Neuronal stem cell (in vitro differentiated cells): Measurements from ENCODE around the gene PRSS21.

Source experiments
- DNase-seq: peaks from one replicate; pipeline ENCODE4 v3.0.0-alpha.2; 2013; ENCODE audit warnings: low spot score
- H2AFZ ChIP-seq: one replicate; pipeline ENCODE4 v1.6.1; 2013; ENCODE audit warnings: mild to moderate bottlenecking, low read length, inconsistent platforms
- H2AK5ac ChIP-seq: 2 replicates; pipeline ENCODE4 v1.6.1; 2013; ENCODE audit warnings: low read depth, mild to moderate bottlenecking, inconsistent platforms, low read length, moderate library complexity, mixed read lengths
- H2BK120ac ChIP-seq: 2 replicates; pipeline ENCODE4 v1.6.1; 2013; ENCODE audit warnings: low read depth, mild to moderate bottlenecking, inconsistent platforms, low read length, moderate library complexity, mixed read lengths
- H2BK12ac ChIP-seq: one replicate; pipeline ENCODE4 v1.6.1; 2013; ENCODE audit warnings: low read length, inconsistent platforms
- H2BK15ac ChIP-seq: 2 replicates; pipeline ENCODE4 v1.6.1; 2013; ENCODE audit warnings: mild to moderate bottlenecking, low read length, inconsistent platforms, mixed read lengths
- H2BK5ac ChIP-seq: one replicate; pipeline ENCODE4 v1.6.1; 2013; ENCODE audit warnings: inconsistent platforms, mild to moderate bottlenecking, low read length, moderate library complexity
- H3K14ac ChIP-seq: one replicate; pipeline ENCODE4 v1.6.1; 2013; ENCODE audit warnings: low read length, inconsistent platforms
- H3K18ac ChIP-seq: 2 replicates; pipeline ENCODE4 v1.6.1; 2013; ENCODE audit warnings: low read length, inconsistent platforms
- H3K23ac ChIP-seq: 2 replicates; pipeline ENCODE4 v1.6.1; 2013; ENCODE audit warnings: low read depth, mild to moderate bottlenecking, mixed read lengths, low read length, inconsistent platforms; ENCODE audit not compliant: poor library complexity
- H3K27ac ChIP-seq: replicated peaks from 3 replicates; pipeline ENCODE4 v1.5.1; 2013; ENCODE audit warnings: low read length, inconsistent platforms
- H3K27me3 ChIP-seq, 3 experiments: 2 replicates each; pipeline ENCODE4 v1.6.1; 2013; ENCODE audit warnings: low read length in 3 of 3, mild to moderate bottlenecking in 2 of 3, inconsistent platforms in 1 of 3, low read depth in 1 of 3, mixed read lengths in 1 of 3, moderate library complexity in 1 of 3; ENCODE audit not compliant: control insufficient read depth in 3 of 3, insufficient read depth in 3 of 3
- H3K36me3 ChIP-seq, 2 donors: replicated peaks in 1 of 2; 2 replicates each; pipeline ENCODE4 v1.6.1; 2013; ENCODE audit warnings: low read length in 2 of 2; ENCODE audit not compliant: control insufficient read depth in 2 of 2, insufficient read depth in 2 of 2
- H3K4ac ChIP-seq: 2 replicates; pipeline ENCODE4 v1.6.1; 2013; ENCODE audit warnings: inconsistent platforms, mild to moderate bottlenecking, low read length, moderate library complexity
- H3K4me1 ChIP-seq, 2 donors: 1 replicate in 1 of 2; 2 replicates in 1 of 2; pipeline ENCODE4 v1.6.1; 2013; ENCODE audit warnings: low read length in 2 of 2, low read depth in 1 of 2; ENCODE audit not compliant: control insufficient read depth in 2 of 2, insufficient read depth in 1 of 2
- H3K4me2 ChIP-seq: one replicate; pipeline ENCODE4 v1.6.1; 2013; ENCODE audit warnings: mild to moderate bottlenecking, low read length, inconsistent platforms; ENCODE audit not compliant: insufficient read depth, poor library complexity, severe bottlenecking
- H3K4me3 ChIP-seq, 2 donors: 2 replicates each; pipeline ENCODE4 v1.5.1; 2013; ENCODE audit warnings: low read length in 2 of 2, mild to moderate bottlenecking in 2 of 2, inconsistent platforms in 1 of 2, moderate library complexity in 1 of 2
- H3K79me1 ChIP-seq: one replicate; pipeline ENCODE4 v1.6.1; 2013; ENCODE audit warnings: low read depth, mild to moderate bottlenecking, inconsistent platforms, low read length, moderate library complexity
- H3K9ac ChIP-seq: one replicate; pipeline ENCODE4 v1.6.1; 2013; ENCODE audit warnings: mild to moderate bottlenecking, low read depth, low read length, inconsistent platforms; ENCODE audit not compliant: poor library complexity
- H3K9me3 ChIP-seq, 2 donors: replicated peaks in 1 of 2; 2 replicates each; pipeline versions ENCODE3 to v1.6.1; 2013; ENCODE audit warnings: low read length in 2 of 2, mild to moderate bottlenecking in 2 of 2, inconsistent platforms in 1 of 2, low read depth in 1 of 2, mixed read lengths in 1 of 2, moderate library complexity in 1 of 2; ENCODE audit not compliant: control insufficient read depth in 2 of 2, insufficient read depth in 1 of 2
- H4K8ac ChIP-seq: one replicate; pipeline ENCODE4 v1.6.1; 2013; ENCODE audit warnings: low read depth, mild to moderate bottlenecking, inconsistent platforms, low read length, moderate library complexity
- H4K91ac ChIP-seq: one replicate; pipeline ENCODE4 v1.6.1; 2013; ENCODE audit warnings: low read length, low read depth, mild to moderate bottlenecking, inconsistent platforms; ENCODE audit not compliant: poor library complexity
- WGBS, 2 donors: extraction: QIAGEN DNeasy Blood & Tissue Kit; methylation state at CpG; one replicate each; pipeline ENCODE4 v1.1.7; 2013; ENCODE audit warnings: missing lambda C conversion rate in 2 of 2, mixed read lengths in 1 of 2; ENCODE audit not compliant: insufficient read length in 2 of 2, insufficient replicate concordance in 1 of 2; ENCODE audit errors: extremely low coverage in 2 of 2; 5-methylcytosine and 5-hydroxymethylcytosine counted together

The PRSS21 gene

GRCh38 chr16:2769675-2770056 lies 47.4 kb upstream of the PRSS21 start:
- Histone ChIP-seq H2BK15ac (no peak overlapping the region), H3K18ac (no peak overlapping the region), H4K91ac (no peak overlapping the region), H4K8ac (no peak overlapping the region), H3K79me1 (peaks cover 35% of the 10 kb centered on the region), H2BK12ac (no peak overlapping the region), H3K23ac (peak overlapping the region; percentile 60), H2AFZ (no peak overlapping the region), H3K4ac (no peak overlapping the region), H3K27ac (no peak overlapping the region), H3K9me3 (peaks cover 9% of the 10 kb centered on the region in 2 donors), H3K9ac (no peak overlapping the region), H2AK5ac (no peak overlapping the region), H2BK5ac (no peak overlapping the region), H3K4me1 (no peaks in the 10 kb centered on the region), H3K4me3 (no peak overlapping the region), H3K4me2 (no peak overlapping the region), H3K27me3 (no peaks in the 10 kb centered on the region), H3K14ac (no peak overlapping the region), H2BK120ac (no peak overlapping the region), H3K36me3 (peaks cover 85 to 99% of the 10 kb centered on the region in 2 donors)
- no CpG with 5 or more reads among the region's 14 CpGs for WGBS, 2 donors
- no peak for DNase-seq

- Histone ChIP-seq H2AK5ac (no peak overlapping the region), H2BK15ac (no peak overlapping the region), H3K4me1 (no peaks in the 10 kb centered on the region), H2BK5ac (no peak overlapping the region), H3K23ac (peak overlapping the region; percentile 60), H3K27me3 (no peaks in the 10 kb centered on the region), H3K4ac (no peak overlapping the region), H3K18ac (no peak overlapping the region), H4K91ac (no peak overlapping the region), H3K9me3 (peaks cover 3 to 6% of the 10 kb centered on the region in 2 donors), H3K27ac (no peak overlapping the region), H2BK12ac (no peak overlapping the region), H3K36me3 (peaks cover 84 to 99% of the 10 kb centered on the region in 2 donors), H3K79me1 (peaks cover 35% of the 10 kb centered on the region), H4K8ac (no peak overlapping the region), H2BK120ac (no peak overlapping the region), H3K9ac (no peak overlapping the region), H3K4me3 (no peak overlapping the region), H2AFZ (no peak overlapping the region), H3K4me2 (no peak overlapping the region), H3K14ac (no peak overlapping the region)
- WGBS, 2 donors, result no CpG with 5 or more reads among the region's 32 CpGs
- DNase-seq, result no peak
Measured at GRCh38 chr16:2770057-2770951, 46.7 kb upstream of the PRSS21 start.

- Histone ChIP-seq H2BK5ac (no peak overlapping the region), H3K23ac (peak overlapping the region; percentile 11), H3K14ac (no peak overlapping the region), H2AFZ (no peak overlapping the region), H2BK120ac (no peak overlapping the region), H3K36me3 (peaks cover 71 to 91% of the 10 kb centered on the region in 2 donors), H3K27ac (no peak overlapping the region), H4K8ac (no peak overlapping the region), H3K18ac (no peak overlapping the region), H3K9ac (peak overlapping the region; percentile 50), H3K4me3 (no peak overlapping the region), H2BK12ac (no peak overlapping the region), H3K4me1 (peaks cover 5 to 6% of the 10 kb centered on the region in 2 donors), H3K9me3 (peaks cover 0 to 2% of the 10 kb centered on the region in 2 donors), H2AK5ac (no peak overlapping the region), H3K79me1 (peaks cover 28% of the 10 kb centered on the region), H3K27me3 (no peaks in the 10 kb centered on the region), H4K91ac (no peak overlapping the region), H3K4ac (no peak overlapping the region), H3K4me2 (no peak overlapping the region), H2BK15ac (no peak overlapping the region)
- WGBS, 2 donors, result no CpG with 5 or more reads among the region's 18 CpGs
- no peak for DNase-seq
Measured at GRCh38 chr16:2771496-2772402, 45.3 kb upstream of the PRSS21 start.
